ENCODE data around the gene OR4P4. TPM values are rescaled to one million over a fixed set of nuclear protein-coding genes. Genes with fewer than 3 reads are reported as not detected.

OR4P4 gene
- total and polyA plus RNA-seq, 9 of the 15 experiments (the other 6 are each of a cell fraction or from before 2014, with no cell fraction given), result not detected

DNA sequence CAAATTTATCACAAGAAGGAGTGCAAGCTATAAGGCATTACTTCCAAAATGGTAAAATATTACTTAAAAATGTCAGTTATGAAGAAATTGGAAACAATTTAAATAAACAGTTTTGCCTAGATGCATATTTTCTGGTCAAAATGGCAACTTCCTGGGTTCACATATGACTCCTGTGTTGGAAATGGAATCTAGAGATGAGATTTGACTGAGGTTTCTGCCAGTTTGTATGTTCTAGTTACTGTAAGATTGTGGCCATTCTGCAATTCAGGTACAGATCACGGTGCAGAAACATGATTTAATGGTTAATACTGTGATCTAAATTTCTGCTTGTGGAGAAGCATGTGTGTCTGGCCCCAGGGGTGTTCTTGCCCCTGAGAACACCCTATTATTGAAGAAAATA lies 23.7 kb downstream of the OR4P4 start:
- ATAC-seq (no peak), DNase-seq (ENCODE audit: extremely low read depth in 1 of 4, low spot score in 3 of 4) (no peak), FAIRE-seq (no peak)
- H3K9me1 ChIP-seq (ENCODE audit: control insufficient read depth, insufficient read depth, low read length), result no peaks in the 10 kb centered on the region
- ChIA-PET CTCF (ENCODE audit: low intra/inter-chr PET ratio) (no interaction called here), POLR2A (no interaction called here)
- no peaks in the 10 kb centered on the region for H3K36me3 ChIP-seq (ENCODE audit: control insufficient read depth, insufficient read depth, low read length)
- WGBS (ENCODE audit: insufficient coverage, low coverage, missing lambda C conversion rate), result 0% methylated on average over 1 of the region's 1 CpG
- no peak overlapping the region for H2AFZ ChIP-seq (ENCODE audit: low read depth, low read length)
- no peak overlapping the region for H3K4me2 ChIP-seq (ENCODE audit: insufficient read depth, low read length)
- H3K27ac ChIP-seq (ENCODE audit: extremely low read depth, low read depth, low read length), result no peak overlapping the region
- no peaks in the 10 kb centered on the region for H3K79me2 ChIP-seq (ENCODE audit: control insufficient read depth, insufficient read depth, low read length)
- BruUV-seq (replicated peaks), result no TSS peak
- H3K4me1 ChIP-seq (replicated peaks in 1 of 2; ENCODE audit: control insufficient read depth in 2 of 2, insufficient read depth in 2 of 2, low read length in 2 of 2), result no peaks in the 10 kb centered on the region
- no peak for TF ChIP-seq ZNF766 (CRISPR knock-in tag; conservative IDR thresholded peaks at IDR 0.05)
- no peaks in the 10 kb centered on the region for H4K20me1 ChIP-seq (replicated peaks; ENCODE audit: control insufficient read depth, insufficient read depth, low read length)
- no peak overlapping the region for H3K9ac ChIP-seq (ENCODE audit: insufficient read depth in 1 of 2, low read depth in 2 of 2, low read length in 2 of 2)
- intact Hi-C loops (cut with micrococcal nuclease), result no loop called here
- in situ Hi-C loops (cut with MboI), result no loop called here
- no peaks in the 10 kb centered on the region for H3K27me3 ChIP-seq (ENCODE audit: control insufficient read depth in 2 of 2, insufficient read depth in 2 of 2, low read length in 2 of 2)
- no peak overlapping the region for H3K4me3 ChIP-seq
- no peaks in the 10 kb centered on the region for H3K9me3 ChIP-seq (replicated peaks; ENCODE audit: control insufficient read depth, insufficient read depth, low read depth, low read length)

DNA sequence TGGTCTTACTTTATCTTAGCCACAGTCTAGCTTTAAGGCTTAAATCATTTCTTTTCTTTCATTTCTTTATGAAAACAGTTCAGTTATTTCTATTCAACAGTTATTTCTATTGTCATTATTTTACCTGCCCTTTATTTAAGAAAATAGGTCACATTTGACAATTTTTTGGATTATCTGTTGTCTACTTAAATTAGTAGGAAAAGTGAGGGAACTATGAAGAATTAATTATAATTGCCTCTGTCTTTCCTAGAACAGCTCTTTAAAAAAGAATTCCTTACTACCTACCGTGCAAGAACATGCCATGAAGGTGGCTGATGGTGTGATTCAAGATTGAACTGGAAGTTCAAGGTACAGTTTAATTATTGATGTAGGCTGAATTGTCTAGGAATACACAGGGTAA lies 27.0 kb downstream of the OR4P4 start, which contains the start of gene OR4C6:
TSS of gene OR4C6 (plus strand) at position 301 of the 400 bp plus-strand sequence. CDS start 2,966 bp downstream, outside the sequence.
- intact Hi-C loops (cut with micrococcal nuclease), result no loop called here
- DNase-seq (ENCODE audit: extremely low read depth in 1 of 4, low spot score in 3 of 4), result no peak
- H3K9me1 ChIP-seq (ENCODE audit: control insufficient read depth, insufficient read depth, low read length), result no peaks in the 10 kb centered on the region
- H3K79me2 ChIP-seq (ENCODE audit: control insufficient read depth, insufficient read depth, low read length), result no peaks in the 10 kb centered on the region
- H3K4me2 ChIP-seq (ENCODE audit: insufficient read depth, low read length), result no peak within 1 kb of the TSS
- no peak within 1 kb of the TSS for H3K9ac ChIP-seq (ENCODE audit: insufficient read depth in 1 of 2, low read depth in 2 of 2, low read length in 2 of 2)
- no TSS peak for BruUV-seq (replicated peaks)
- no peak for FAIRE-seq
- no peak within 1 kb of the TSS for H3K27ac ChIP-seq (ENCODE audit: extremely low read depth, low read depth, low read length)
- TF ChIP-seq SRF (CRISPR knock-in tag; IDR thresholded peaks at IDR 0.05) (no peak), ATF7 (IDR thresholded peaks at IDR 0.05) (no peak), ZNF830 (CRISPR knock-in tag; IDR thresholded peaks at IDR 0.05) (no peak), EP400 (IDR thresholded peaks at IDR 0.05) (no peak), TCF3 (CRISPR knock-in tag; IDR thresholded peaks at IDR 0.05) (no peak), ZNF586 (CRISPR knock-in tag; conservative IDR thresholded peaks at IDR 0.05) (no peak), RBM25 (IDR thresholded peaks at IDR 0.05; ENCODE audit: low read depth, low read length, severe bottlenecking) (no peak), ETV1 (tag; conservative IDR thresholded peaks at IDR 0.05; ENCODE audit: low read depth) (no peak), MEF2A (IDR thresholded peaks at IDR 0.05; ENCODE audit: control insufficient read depth, low read depth, low read length) (no peak), NFE2L1 (tag; IDR thresholded peaks at IDR 0.05; ENCODE audit: borderline replicate concordance, low read depth) (no peak)
- TF ChIP-seq, protein P1, sequence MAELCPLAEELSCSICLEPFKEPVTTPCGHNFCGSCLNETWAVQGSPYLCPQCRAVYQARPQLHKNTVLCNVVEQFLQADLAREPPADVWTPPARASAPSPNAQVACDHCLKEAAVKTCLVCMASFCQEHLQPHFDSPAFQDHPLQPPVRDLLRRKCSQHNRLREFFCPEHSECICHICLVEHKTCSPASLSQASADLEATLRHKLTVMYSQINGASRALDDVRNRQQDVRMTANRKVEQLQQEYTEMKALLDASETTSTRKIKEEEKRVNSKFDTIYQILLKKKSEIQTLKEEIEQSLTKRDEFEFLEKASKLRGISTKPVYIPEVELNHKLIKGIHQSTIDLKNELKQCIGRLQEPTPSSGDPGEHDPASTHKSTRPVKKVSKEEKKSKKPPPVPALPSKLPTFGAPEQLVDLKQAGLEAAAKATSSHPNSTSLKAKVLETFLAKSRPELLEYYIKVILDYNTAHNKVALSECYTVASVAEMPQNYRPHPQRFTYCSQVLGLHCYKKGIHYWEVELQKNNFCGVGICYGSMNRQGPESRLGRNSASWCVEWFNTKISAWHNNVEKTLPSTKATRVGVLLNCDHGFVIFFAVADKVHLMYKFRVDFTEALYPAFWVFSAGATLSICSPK (IDR thresholded peaks at IDR 0.05; ENCODE audit: borderline replicate concordance), result no peak
- TF ChIP-seq, protein P2, sequence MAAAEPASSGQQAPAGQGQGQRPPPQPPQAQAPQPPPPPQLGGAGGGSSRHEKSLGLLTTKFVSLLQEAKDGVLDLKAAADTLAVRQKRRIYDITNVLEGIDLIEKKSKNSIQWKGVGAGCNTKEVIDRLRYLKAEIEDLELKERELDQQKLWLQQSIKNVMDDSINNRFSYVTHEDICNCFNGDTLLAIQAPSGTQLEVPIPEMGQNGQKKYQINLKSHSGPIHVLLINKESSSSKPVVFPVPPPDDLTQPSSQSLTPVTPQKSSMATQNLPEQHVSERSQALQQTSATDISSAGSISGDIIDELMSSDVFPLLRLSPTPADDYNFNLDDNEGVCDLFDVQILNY (CRISPR knock-in tag; IDR thresholded peaks at IDR 0.05), result no peak
- TF ChIP-seq, protein P3, sequence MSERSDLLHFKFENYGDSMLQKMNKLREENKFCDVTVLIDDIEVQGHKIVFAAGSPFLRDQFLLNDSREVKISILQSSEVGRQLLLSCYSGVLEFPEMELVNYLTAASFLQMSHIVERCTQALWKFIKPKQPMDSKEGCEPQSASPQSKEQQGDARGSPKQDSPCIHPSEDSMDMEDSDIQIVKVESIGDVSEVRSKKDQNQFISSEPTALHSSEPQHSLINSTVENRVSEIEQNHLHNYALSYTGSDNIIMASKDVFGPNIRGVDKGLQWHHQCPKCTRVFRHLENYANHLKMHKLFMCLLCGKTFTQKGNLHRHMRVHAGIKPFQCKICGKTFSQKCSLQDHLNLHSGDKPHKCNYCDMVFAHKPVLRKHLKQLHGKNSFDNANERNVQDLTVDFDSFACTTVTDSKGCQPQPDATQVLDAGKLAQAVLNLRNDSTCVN (CRISPR knock-in tag; IDR thresholded peaks at IDR 0.05), result no peak
- H4K20me1 ChIP-seq (replicated peaks; ENCODE audit: control insufficient read depth, insufficient read depth, low read length), result no peaks in the 10 kb centered on the region
- WGBS (ENCODE audit: insufficient coverage, low coverage, missing lambda C conversion rate), result 0% methylated on average over 1 of the region's 1 CpG
- H3K9me3 ChIP-seq (replicated peaks; ENCODE audit: control insufficient read depth, insufficient read depth, low read depth, low read length), result no peaks in the 10 kb centered on the region
- CTCF ChIA-PET (ENCODE audit: low intra/inter-chr PET ratio), result no interaction called here
- no peaks in the 10 kb centered on the region for H3K36me3 ChIP-seq (ENCODE audit: control insufficient read depth, insufficient read depth, low read length)
- no peak for ATAC-seq
- H2AFZ ChIP-seq (ENCODE audit: low read depth, low read length), result no peak within 1 kb of the TSS
- no peaks in the 10 kb centered on the region for H3K27me3 ChIP-seq (ENCODE audit: control insufficient read depth in 2 of 2, insufficient read depth in 2 of 2, low read length in 2 of 2)
- POLR2A ChIA-PET, result no interaction called here
- in situ Hi-C loops (cut with MboI), result no loop called here
- H3K4me3 ChIP-seq, result no peak within 1 kb of the TSS
- no peaks in the 10 kb centered on the region for H3K4me1 ChIP-seq (replicated peaks in 1 of 2; ENCODE audit: control insufficient read depth in 2 of 2, insufficient read depth in 2 of 2, low read length in 2 of 2)
